GM12875 (cell line): ENCODE measurements around the gene TNFSF4.

Experiments
- H3K4me3 ChIP-seq: one replicate; pipeline ENCODE4 v1.5.1; 2011; ENCODE audit warnings: low read depth, low read length, control low read depth
- TF ChIP-seq, protein P1 (sequence below): IDR thresholded peaks from 2 replicates; pipeline ENCODE4 v1.5.1; 2011; ENCODE audit warnings: low read depth, mild to moderate bottlenecking, control low read depth, inconsistent platforms, low read length, moderate library complexity, borderline replicate concordance; ENCODE audit not compliant: insufficient read depth

Gene TNFSF4

DNA sequence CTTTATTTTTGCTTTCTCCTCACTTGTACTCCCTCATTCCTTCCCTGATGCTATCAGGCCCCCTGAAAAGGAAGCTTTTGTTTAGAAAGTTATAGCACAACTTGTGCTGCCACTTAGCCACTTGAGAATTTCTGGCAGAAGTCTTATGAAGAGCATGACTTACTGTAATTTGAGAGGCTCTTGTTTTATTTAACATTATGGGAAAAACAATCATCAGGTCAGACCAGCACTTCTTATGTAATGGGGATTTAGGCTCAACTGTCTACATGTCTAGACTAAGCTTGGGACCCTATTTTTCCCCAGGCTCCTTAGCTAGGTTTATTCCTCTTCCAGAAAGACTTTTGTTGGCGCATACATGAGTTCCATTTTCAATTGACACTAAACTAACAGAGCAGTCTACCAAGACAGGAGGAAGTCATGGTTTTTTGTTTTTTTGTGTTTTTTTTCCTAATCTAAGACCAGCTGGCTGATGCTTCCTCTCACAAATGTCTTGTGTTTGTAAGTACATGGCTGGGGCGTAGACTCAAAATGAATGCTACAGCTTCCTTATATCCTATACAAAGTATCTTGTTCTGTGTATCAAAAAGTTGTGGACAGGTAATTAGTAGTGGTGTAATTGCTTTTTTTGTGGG lies 31.5 kb downstream of the TNFSF4 start:
- H3K4me3 ChIP-seq, result no peak overlapping the region
- TF ChIP-seq, protein P1, sequence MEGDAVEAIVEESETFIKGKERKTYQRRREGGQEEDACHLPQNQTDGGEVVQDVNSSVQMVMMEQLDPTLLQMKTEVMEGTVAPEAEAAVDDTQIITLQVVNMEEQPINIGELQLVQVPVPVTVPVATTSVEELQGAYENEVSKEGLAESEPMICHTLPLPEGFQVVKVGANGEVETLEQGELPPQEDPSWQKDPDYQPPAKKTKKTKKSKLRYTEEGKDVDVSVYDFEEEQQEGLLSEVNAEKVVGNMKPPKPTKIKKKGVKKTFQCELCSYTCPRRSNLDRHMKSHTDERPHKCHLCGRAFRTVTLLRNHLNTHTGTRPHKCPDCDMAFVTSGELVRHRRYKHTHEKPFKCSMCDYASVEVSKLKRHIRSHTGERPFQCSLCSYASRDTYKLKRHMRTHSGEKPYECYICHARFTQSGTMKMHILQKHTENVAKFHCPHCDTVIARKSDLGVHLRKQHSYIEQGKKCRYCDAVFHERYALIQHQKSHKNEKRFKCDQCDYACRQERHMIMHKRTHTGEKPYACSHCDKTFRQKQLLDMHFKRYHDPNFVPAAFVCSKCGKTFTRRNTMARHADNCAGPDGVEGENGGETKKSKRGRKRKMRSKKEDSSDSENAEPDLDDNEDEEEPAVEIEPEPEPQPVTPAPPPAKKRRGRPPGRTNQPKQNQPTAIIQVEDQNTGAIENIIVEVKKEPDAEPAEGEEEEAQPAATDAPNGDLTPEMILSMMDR, result no peak

GRCh38 chr1:173173388-173173787 lies 33.7 kb downstream of the TNFSF4 start:
- TF ChIP-seq, protein P1, result no peak
- H3K4me3 ChIP-seq, result no peak overlapping the region

DNA sequence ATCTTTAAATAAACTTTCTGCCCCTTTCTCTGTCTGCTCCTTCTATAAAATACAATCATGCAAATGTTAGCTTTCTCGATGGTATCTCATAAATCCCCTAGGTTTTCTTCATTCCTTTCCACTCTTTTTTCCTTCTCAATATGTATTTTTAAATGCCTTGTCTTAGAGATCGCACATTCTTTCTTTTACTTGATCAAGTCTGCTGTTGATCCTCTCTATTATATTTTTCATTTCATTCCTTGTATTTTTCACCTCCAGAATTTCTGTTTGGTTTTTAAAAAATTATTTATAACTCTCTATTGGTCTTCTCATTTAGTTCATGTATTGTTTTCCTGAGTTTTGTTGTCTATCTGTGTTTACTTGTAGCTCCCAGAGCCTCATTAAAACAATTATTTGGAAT lies 36.0 kb downstream of the TNFSF4 start:
- TF ChIP-seq, protein P1, result no peak
- H3K4me3 ChIP-seq, result no peak overlapping the region

DNA sequence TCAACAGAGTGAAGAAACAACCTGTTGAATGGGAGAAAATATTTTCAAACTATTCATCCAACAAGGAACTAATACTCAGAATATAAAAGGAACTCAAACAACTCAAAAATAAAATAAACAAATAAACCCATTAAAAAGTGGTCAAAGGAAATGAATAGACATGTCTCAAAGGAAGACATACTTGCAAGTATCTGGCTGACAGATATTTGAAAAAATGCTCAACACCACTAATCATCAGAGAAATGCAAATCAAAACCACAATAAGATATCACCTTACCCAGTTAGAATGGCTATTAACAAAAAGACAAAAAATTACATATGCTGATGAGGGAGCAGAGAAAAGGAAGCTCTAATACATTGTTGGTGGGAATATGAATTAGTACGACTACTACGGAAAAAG lies 38.2 kb downstream of the TNFSF4 start:
- TF ChIP-seq, protein P1, result no peak
- H3K4me3 ChIP-seq, result no peak overlapping the region

- H3K4me3 ChIP-seq, result no peak overlapping the region
- TF ChIP-seq, protein P1, result no peak
Observed at GRCh38 chr1:173164686-173165085, 42.4 kb downstream of the TNFSF4 start.

- TF ChIP-seq, protein P1, result no peak
- H3K4me3 ChIP-seq, result no peak overlapping the region
Observed at GRCh38 chr1:173164178-173164577, 43.0 kb downstream of the TNFSF4 start.

DNA sequence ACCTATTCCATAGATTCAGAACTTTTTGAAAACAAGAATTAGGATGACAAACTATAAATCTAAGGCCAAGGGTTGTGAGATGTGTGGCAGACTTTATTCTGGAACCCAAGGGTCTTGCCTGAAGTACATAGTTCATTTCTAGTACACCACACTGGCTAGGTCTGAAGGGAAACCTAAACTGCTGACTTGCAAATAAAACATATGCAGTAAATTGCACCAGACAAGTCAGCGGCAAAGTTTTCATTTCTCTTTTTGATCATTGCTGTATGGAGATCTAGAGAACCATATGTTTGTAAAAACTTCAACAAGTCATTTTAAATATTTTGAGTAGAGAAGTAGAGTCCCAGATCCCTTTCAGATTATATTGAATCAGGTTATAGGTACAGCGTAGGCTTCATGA lies 43.9 kb downstream of the TNFSF4 start:
- no peak overlapping the region for H3K4me3 ChIP-seq
- TF ChIP-seq, protein P1, result no peak
